PC-3 (cell line): ENCODE results near the gene BIK. TPM values are rescaled to one million over a fixed set of nuclear protein-coding genes. Genes with fewer than 3 reads are reported as not detected.
A peak's percentile ranks its signal among the peaks of the same experiment; 100 is the strongest.

Experiments
- ATAC-seq: fragments of 200-7000 bp; cut with Tn5 transposase; 2 replicates; pipeline ENCODE4 v1.9.1; 2020; ENCODE audit warnings: mild to moderate bottlenecking, moderate library complexity
- BruUV-seq: library from RNA; stranded (reverse); fragments of 400-500 nt; replicated peaks from 2 replicates; lab custom pipeline; 2021; lab: Mats Ljungman, UMichigan
- CTCF ChIA-PET: fragments of 300-600 bp; sonication (Branson Sonifier 250); formaldehyde crosslinking; loops from one replicate; lab custom pipeline; 2022; ENCODE audit warnings: antibody characterized with exemption; lab: Charles Lee
- POLR2A ChIA-PET: fragments of 300-600 bp; sonication (Branson Sonifier 250); formaldehyde crosslinking; loops from one replicate; lab custom pipeline; 2022; ENCODE audit warnings: antibody characterized with exemption; ENCODE audit not compliant: unreplicated experiment; lab: Charles Lee
- DNase-seq: peaks from one replicate; pipeline ENCODE4 v3.0.0-alpha.2; 2015
- H2AFZ ChIP-seq: fragments of 300-600 bp; sonication (generic); 2 replicates; pipeline ENCODE4 v1.6.0; 2016; ENCODE audit warnings: antibody characterized with exemption, low read length
- H3F3A ChIP-seq: fragments of 300-600 bp; sonication (generic); one replicate; pipeline ENCODE4 v1.6.0; 2017; ENCODE audit warnings: antibody characterized with exemption, low read length, control low read depth, mild to moderate bottlenecking; ENCODE audit not compliant: unreplicated experiment
- H3K27ac ChIP-seq: fragments of 300-600 bp; sonication (generic); 2 replicates; pipeline ENCODE4 v1.5.1; 2016; ENCODE audit warnings: mild to moderate bottlenecking, low read length
- H3K27me3 ChIP-seq: fragments of 300-600 bp; sonication (generic); 2 replicates; pipeline ENCODE4 v1.6.1; 2016; ENCODE audit warnings: low read length, mixed read lengths
- H3K36me3 ChIP-seq: fragments of 300-600 bp; sonication (generic); 2 replicates; pipeline ENCODE4 v1.6.1; 2016; ENCODE audit warnings: low read depth, mixed run types, low read length, mixed read lengths
- H3K4me1 ChIP-seq: fragments of 300-600 bp; sonication (generic); 2 replicates; pipeline ENCODE4 v1.5.1; 2016; ENCODE audit warnings: low read length; ENCODE audit not compliant: insufficient read depth
- H3K4me2 ChIP-seq: fragments of 300-600 bp; sonication (generic); 2 replicates; pipeline ENCODE4 v1.6.0; 2016; ENCODE audit warnings: low read length
- H3K4me3 ChIP-seq: fragments of 300-600 bp; sonication (generic); 2 replicates; pipeline ENCODE4 v1.5.1; 2016; ENCODE audit warnings: mild to moderate bottlenecking, low read length, mixed read lengths
- H3K79me2 ChIP-seq: fragments of 300-600 bp; sonication (generic); 2 replicates; pipeline ENCODE4 v1.6.1; 2017; ENCODE audit warnings: low read length, mixed read lengths
- H3K9ac ChIP-seq: fragments of 300-600 bp; sonication (generic); 2 replicates; pipeline ENCODE4 v1.6.0; 2016; ENCODE audit warnings: mild to moderate bottlenecking, low read length
- H3K9me2 ChIP-seq: fragments of 300-600 bp; sonication (generic); replicated peaks from 2 replicates; pipeline ENCODE4 v1.6.1; 2016; ENCODE audit warnings: mixed run types, low read length, mixed read lengths
- H3K9me3 ChIP-seq: fragments of 300-600 bp; sonication (generic); 2 replicates; pipeline ENCODE4 v1.6.1; 2016; ENCODE audit warnings: low read length, mixed read lengths
- H4K20me1 ChIP-seq: fragments of 300-600 bp; sonication (generic); 2 replicates; pipeline ENCODE4 v1.6.1; 2016; ENCODE audit warnings: low read length, mixed read lengths
- EZH2 ChIP-seq: fragments of 300-600 bp; sonication (generic); IDR thresholded peaks from one replicate; pipeline ENCODE4 v1.6.1; 2017; ENCODE audit warnings: antibody characterized with exemption, mild to moderate bottlenecking, low read length; ENCODE audit not compliant: unreplicated experiment
- EZH2phosphoT487 ChIP-seq: fragments of 300-600 bp; sonication (generic); IDR thresholded peaks from 2 replicates; pipeline ENCODE4 v1.6.1; 2018; ENCODE audit warnings: mild to moderate bottlenecking, antibody characterized with exemption, low read length, borderline replicate concordance
- intact Hi-C: fragments of 100-400 bp; cut with micrococcal nuclease; formaldehyde crosslinking; loops from 2 replicates; pipeline ENCODE4 v1.9.0; 2023
- total RNA-seq: library from RNA; depleted of rRNA; stranded (reverse); fragments of >200 nt; gene quantifications from 2 replicates; pipeline ENCODE4 v1.2.3, GENCODE V29; 2014
- TF ChIP-seq, protein P1 (sequence below): fragments of 300-600 bp; sonication (generic); conservative IDR thresholded peaks from 2 replicates; pipeline ENCODE4 v1.5.1; 2017; ENCODE audit warnings: antibody characterized with exemption, low read depth, mild to moderate bottlenecking, low read length

Gene BIK
- total RNA-seq, 1 experiment from 2014 or later = 24.6 TPM

DNA sequence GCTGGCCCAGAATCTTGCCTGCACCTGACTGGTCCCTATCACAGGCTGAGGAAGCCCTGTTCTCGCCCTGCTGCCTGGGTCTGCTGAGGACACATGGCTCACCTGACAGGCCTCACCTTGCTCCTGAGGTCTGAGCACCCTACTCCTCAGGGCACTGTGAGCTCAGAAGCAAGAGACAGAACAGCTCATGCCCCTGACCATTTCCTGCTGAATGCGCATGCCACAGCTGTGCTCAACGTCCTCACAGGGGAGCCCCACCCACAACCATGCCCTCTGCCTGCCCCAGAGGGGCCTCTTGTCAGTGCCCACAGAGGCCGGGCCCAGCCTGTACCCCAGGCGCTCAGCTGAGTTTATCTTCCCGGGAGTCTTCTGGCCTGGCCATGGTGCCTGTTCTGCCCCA lies 38.0 kb downstream of the BIK start:
- Histone ChIP-seq H4K20me1 (no peaks in the 10 kb centered on the region), H3K9me2 (no peaks in the 10 kb centered on the region), H3K4me1 (peaks cover 5% of the 10 kb centered on the region), H3K4me3 (no peak overlapping the region), H3K9ac (no peak overlapping the region), H3K27me3 (no peaks in the 10 kb centered on the region), H3K4me2 (no peak overlapping the region), H3F3A (no peaks in the 10 kb centered on the region), H3K79me2 (peaks cover 21% of the 10 kb centered on the region), H2AFZ (no peak overlapping the region), H3K36me3 (no peaks in the 10 kb centered on the region), H3K27ac (no peak overlapping the region), H3K9me3 (no peaks in the 10 kb centered on the region)
- intact Hi-C loops = no loop called here
- TF ChIP-seq EZH2 (no peak), EZH2phosphoT487 (no peak)
- TF ChIP-seq, protein P1, sequence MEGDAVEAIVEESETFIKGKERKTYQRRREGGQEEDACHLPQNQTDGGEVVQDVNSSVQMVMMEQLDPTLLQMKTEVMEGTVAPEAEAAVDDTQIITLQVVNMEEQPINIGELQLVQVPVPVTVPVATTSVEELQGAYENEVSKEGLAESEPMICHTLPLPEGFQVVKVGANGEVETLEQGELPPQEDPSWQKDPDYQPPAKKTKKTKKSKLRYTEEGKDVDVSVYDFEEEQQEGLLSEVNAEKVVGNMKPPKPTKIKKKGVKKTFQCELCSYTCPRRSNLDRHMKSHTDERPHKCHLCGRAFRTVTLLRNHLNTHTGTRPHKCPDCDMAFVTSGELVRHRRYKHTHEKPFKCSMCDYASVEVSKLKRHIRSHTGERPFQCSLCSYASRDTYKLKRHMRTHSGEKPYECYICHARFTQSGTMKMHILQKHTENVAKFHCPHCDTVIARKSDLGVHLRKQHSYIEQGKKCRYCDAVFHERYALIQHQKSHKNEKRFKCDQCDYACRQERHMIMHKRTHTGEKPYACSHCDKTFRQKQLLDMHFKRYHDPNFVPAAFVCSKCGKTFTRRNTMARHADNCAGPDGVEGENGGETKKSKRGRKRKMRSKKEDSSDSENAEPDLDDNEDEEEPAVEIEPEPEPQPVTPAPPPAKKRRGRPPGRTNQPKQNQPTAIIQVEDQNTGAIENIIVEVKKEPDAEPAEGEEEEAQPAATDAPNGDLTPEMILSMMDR = no peak
- no TSS peak for BruUV-seq
- CTCF ChIA-PET = no interaction called here
- POLR2A ChIA-PET = no interaction called here
- DNase-seq (no peak), ATAC-seq (no peak)

DNA sequence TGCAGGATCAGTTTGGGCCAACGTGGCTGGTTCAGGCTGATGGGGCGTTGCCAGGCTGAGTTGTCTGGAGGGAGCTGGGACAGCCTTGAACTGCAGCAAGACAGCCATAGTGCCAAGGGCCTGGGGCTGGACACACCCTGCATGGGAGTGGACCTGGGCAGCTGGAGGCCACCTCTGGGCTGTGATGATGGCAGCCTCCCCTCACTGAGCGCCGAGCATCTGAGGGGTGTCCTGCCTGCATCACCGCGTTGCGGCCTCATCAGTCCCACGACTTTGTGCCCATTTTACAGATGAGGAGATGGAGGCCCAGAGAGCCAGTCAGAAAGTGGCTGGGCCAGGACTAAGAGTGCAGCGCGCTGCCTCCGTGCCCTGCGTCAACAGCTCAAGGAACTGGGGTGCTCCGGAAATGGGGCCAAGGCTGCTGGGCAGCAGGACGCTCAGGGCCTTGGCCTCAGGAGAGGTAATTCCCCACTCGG lies 40.2 kb downstream of the BIK start:
- ChIA-PET CTCF (interaction anchor here (0.5 kb wide), 1 partner anchor 136 kb away, joined by 4 read pairs; the partner anchor contains the start of gene PACSIN2), POLR2A (interaction anchor here (0.6 to 0.7 kb wide), 2 partner anchors 537 to 656 kb away, joined by 14 to 20 read pairs; no protein-coding TSS in a partner anchor)
- Histone ChIP-seq H3K4me3 (peak overlapping the region; percentile 70), H4K20me1 (no peaks in the 10 kb centered on the region; the same call in 1 of the 2 replicates), H3K27ac (no peak overlapping the region), H3K9me3 (no peaks in the 10 kb centered on the region), H2AFZ (peak overlapping the region; percentile 82), H3F3A (no peaks in the 10 kb centered on the region), H3K4me2 (peak overlapping the region; percentile 86), H3K9me2 (no peaks in the 10 kb centered on the region), H3K36me3 (no peaks in the 10 kb centered on the region), H3K79me2 (peaks cover 43% of the 10 kb centered on the region), H3K9ac (peak overlapping the region; percentile 89; the same call in 1 of the 2 replicates), H3K27me3 (no peaks in the 10 kb centered on the region), H3K4me1 (peaks cover 13% of the 10 kb centered on the region; the same call in 1 of the 2 replicates)
- ATAC-seq = no peak
- intact Hi-C loops = no loop called here
- no peak for TF ChIP-seq EZH2phosphoT487
- TF ChIP-seq, protein P1 = no peak
- no peak for TF ChIP-seq EZH2
- no peak for DNase-seq
- TSS peak; percentile 49 for BruUV-seq
